CD4-positive, CD25-positive, alpha-beta regulatory T cell (primary cell): ENCODE measurements around the gene LRRC3B. TPM values are rescaled to one million over a fixed set of nuclear protein-coding genes. Genes with fewer than 3 reads are reported as not detected.

Experiments used
- ATAC-seq, 2 donors: fragments of 150-1000 bp; cut with Tn5 transposase; one replicate each; pipeline ENCODE4 v1.10.0; 2021; ENCODE audit warnings: low read depth in 2 of 2, moderate number of reproducible peaks in 2 of 2, moderate library complexity in 1 of 2
- DNase-seq, 3 donors: peaks; one replicate each; pipeline versions ENCODE4 v3.0.0 to v3.0.0-alpha.2; 2012 to 2022; ENCODE audit warnings: mixed read lengths in 1 of 3
- H3K27ac ChIP-seq: one replicate; pipeline ENCODE4 v1.7.0; 2013; ENCODE audit warnings: mild to moderate bottlenecking, low read length; ENCODE audit not compliant: insufficient read depth, poor library complexity, severe bottlenecking
- H3K27me3 ChIP-seq: one replicate; pipeline ENCODE4 v1.7.0; 2013; ENCODE audit warnings: low read length; ENCODE audit not compliant: control insufficient read depth, insufficient read depth
- H3K36me3 ChIP-seq: one replicate; pipeline ENCODE4 v1.7.0; 2013; ENCODE audit warnings: mild to moderate bottlenecking, low read length, moderate library complexity; ENCODE audit not compliant: control insufficient read depth, insufficient read depth
- H3K4me1 ChIP-seq: 2 replicates; pipeline ENCODE4 v1.7.0; 2013; ENCODE audit warnings: mild to moderate bottlenecking, low read length; ENCODE audit not compliant: insufficient read depth, control insufficient read depth, poor library complexity, severe bottlenecking
- H3K4me3 ChIP-seq: one replicate; pipeline ENCODE4 v1.7.0; 2013; ENCODE audit warnings: low read depth, mild to moderate bottlenecking, low read length, moderate library complexity
- H3K9me3 ChIP-seq, 2 experiments: 1 replicate in 1 of 2; 2 replicates in 1 of 2; pipeline ENCODE4 v1.7.0; 2013; ENCODE audit warnings: low read length in 2 of 2, mild to moderate bottlenecking in 1 of 2, moderate library complexity in 1 of 2; ENCODE audit not compliant: control insufficient read depth in 2 of 2
- H3K27ac Mint-ChIP-seq, 3 donors: one replicate each; pipeline ENCODE4 v1.8.0; 2020 to 2022; ENCODE audit warnings: mild to moderate bottlenecking in 3 of 3, mixed read lengths in 3 of 3, moderate library complexity in 2 of 3
- H3K27me3 Mint-ChIP-seq: one replicate; pipeline ENCODE4 v1.8.0; 2022; ENCODE audit warnings: mild to moderate bottlenecking, mixed read lengths
- H3K36me3 Mint-ChIP-seq: one replicate; pipeline ENCODE4 v1.8.0; 2020; ENCODE audit warnings: mixed read lengths
- H3K4me1 Mint-ChIP-seq, 4 donors: one replicate each; pipeline ENCODE4 v1.8.0; 2020 to 2022; ENCODE audit warnings: mixed read lengths in 4 of 4, mild to moderate bottlenecking in 1 of 4
- H3K4me3 Mint-ChIP-seq, 4 donors: one replicate each; pipeline ENCODE4 v1.8.0; 2020 to 2022; ENCODE audit warnings: mild to moderate bottlenecking in 4 of 4, mixed read lengths in 4 of 4, moderate library complexity in 3 of 4
- H3K9me3 Mint-ChIP-seq, 7 donors: one replicate each; pipeline ENCODE4 v1.8.0; 2020 to 2022; ENCODE audit warnings: mixed read lengths in 7 of 7, mild to moderate bottlenecking in 3 of 7, moderate library complexity in 2 of 7
- polyA plus RNA-seq, 4 donors: library from polyadenylated mRNA; unstranded; fragments of 300-500 nt; fragmentation: Illumina TruSeq; gene quantifications; one replicate each; pipeline ENCODE4 v1.2.3, GENCODE V29; 2021
- total RNA-seq: library from RNA; stranded (reverse); gene quantifications from one replicate; pipeline ENCODE4 v1.2.3, GENCODE V29; 2022

Gene LRRC3B
- total and polyA plus RNA-seq, 5 donors from 2014 or later, result not detected

- H3K9me3 Mint-ChIP-seq, result peaks cover 0 to 8% (median 2%) of the 10 kb centered on the region in 7 donors
- Histone ChIP-seq H3K36me3 (no peaks in the 10 kb centered on the region), H3K9me3 (no peaks in the 10 kb centered on the region), H3K4me3 (no peak overlapping the region), H3K4me1 (no peaks in the 10 kb centered on the region), H3K27ac (no peak overlapping the region), H3K27me3 (no peaks in the 10 kb centered on the region)
- H3K36me3 Mint-ChIP-seq, result no peaks in the 10 kb centered on the region
- H3K27me3 Mint-ChIP-seq, result no peaks in the 10 kb centered on the region
- no peak for ATAC-seq
- no peaks in the 10 kb centered on the region for H3K4me1 Mint-ChIP-seq
- no peak for DNase-seq
- no peak overlapping the region for H3K27ac Mint-ChIP-seq
- H3K4me3 Mint-ChIP-seq, result no peak overlapping the region
Observed at GRCh38 chr3:26634601-26635000, 12.0 kb downstream of the LRRC3B start.

GRCh38 chr3:26636096-26636727, 13.6 kb downstream of the LRRC3B start:
- Histone ChIP-seq H3K27me3 (no peaks in the 10 kb centered on the region), H3K9me3 (no peaks in the 10 kb centered on the region), H3K27ac (no peak overlapping the region), H3K36me3 (no peaks in the 10 kb centered on the region), H3K4me1 (no peaks in the 10 kb centered on the region), H3K4me3 (no peak overlapping the region)
- ATAC-seq (no peak), DNase-seq (no peak)
- Mint-ChIP-seq H3K27me3 (no peaks in the 10 kb centered on the region), H3K9me3 (peaks cover 0 to 8% (median 3%) of the 10 kb centered on the region in 7 donors), H3K36me3 (no peaks in the 10 kb centered on the region), H3K4me3 (no peak overlapping the region), H3K4me1 (no peaks in the 10 kb centered on the region), H3K27ac (no peak overlapping the region)

GRCh38 chr3:26637698-26638097, 15.1 kb downstream of the LRRC3B start:
- no peak for DNase-seq
- no peak overlapping the region for H3K27ac ChIP-seq
- H3K4me3 ChIP-seq, result no peak overlapping the region
- Mint-ChIP-seq H3K27ac (no peak overlapping the region), H3K4me1 (no peaks in the 10 kb centered on the region), H3K4me3 (no peak overlapping the region), H3K36me3 (no peaks in the 10 kb centered on the region), H3K27me3 (no peaks in the 10 kb centered on the region), H3K9me3 (peaks cover 0 to 11% (median 2%) of the 10 kb centered on the region in 7 donors)
- H3K27me3 ChIP-seq, result no peaks in the 10 kb centered on the region
- no peaks in the 10 kb centered on the region for H3K9me3 ChIP-seq
- H3K4me1 ChIP-seq, result no peaks in the 10 kb centered on the region
- ATAC-seq, result no peak
- H3K36me3 ChIP-seq, result no peaks in the 10 kb centered on the region

GRCh38 chr3:26638113-26638512, 15.5 kb downstream of the LRRC3B start:
- no peaks in the 10 kb centered on the region for H3K4me1 ChIP-seq
- Mint-ChIP-seq H3K4me3 (no peak overlapping the region), H3K36me3 (no peaks in the 10 kb centered on the region), H3K4me1 (no peaks in the 10 kb centered on the region), H3K9me3 (peaks cover 0 to 11% (median 2%) of the 10 kb centered on the region in 7 donors), H3K27ac (no peak overlapping the region), H3K27me3 (no peaks in the 10 kb centered on the region)
- ATAC-seq (no peak), DNase-seq (no peak)
- no peaks in the 10 kb centered on the region for H3K27me3 ChIP-seq
- no peak overlapping the region for H3K4me3 ChIP-seq
- no peak overlapping the region for H3K27ac ChIP-seq
- H3K9me3 ChIP-seq, result no peaks in the 10 kb centered on the region
- H3K36me3 ChIP-seq, result no peaks in the 10 kb centered on the region

- Histone ChIP-seq H3K27me3 (no peaks in the 10 kb centered on the region), H3K9me3 (no peaks in the 10 kb centered on the region), H3K4me3 (no peak overlapping the region), H3K4me1 (no peaks in the 10 kb centered on the region), H3K27ac (no peak overlapping the region), H3K36me3 (no peaks in the 10 kb centered on the region)
- DNase-seq (no peak), ATAC-seq (no peak)
- H3K9me3 Mint-ChIP-seq, result peaks cover 0 to 11% (median 2%) of the 10 kb centered on the region in 7 donors
- H3K36me3 Mint-ChIP-seq, result no peaks in the 10 kb centered on the region
- no peaks in the 10 kb centered on the region for H3K27me3 Mint-ChIP-seq
- H3K27ac Mint-ChIP-seq, result no peak overlapping the region
- no peak overlapping the region for H3K4me3 Mint-ChIP-seq
- H3K4me1 Mint-ChIP-seq, result no peaks in the 10 kb centered on the region
Observed at GRCh38 chr3:26639339-26639738, 16.8 kb downstream of the LRRC3B start.

- no peaks in the 10 kb centered on the region for H3K4me1 ChIP-seq
- H3K27ac ChIP-seq, result no peak overlapping the region
- H3K27me3 ChIP-seq, result no peaks in the 10 kb centered on the region
- DNase-seq (no peak), ATAC-seq (no peak)
- no peaks in the 10 kb centered on the region for H3K9me3 ChIP-seq
- no peaks in the 10 kb centered on the region for H3K27me3 Mint-ChIP-seq
- H3K9me3 Mint-ChIP-seq, result peaks cover 0 to 4% (median 0%) of the 10 kb centered on the region in 7 donors
- H3K36me3 Mint-ChIP-seq, result no peaks in the 10 kb centered on the region
- H3K4me3 ChIP-seq, result no peak overlapping the region
- H3K36me3 ChIP-seq, result no peaks in the 10 kb centered on the region
- H3K4me1 Mint-ChIP-seq, result no peaks in the 10 kb centered on the region
- H3K4me3 Mint-ChIP-seq, result no peak overlapping the region
- H3K27ac Mint-ChIP-seq, result no peak overlapping the region
Observed at GRCh38 chr3:26647078-26647477, 24.5 kb downstream of the LRRC3B start.

GRCh38 chr3:26648461-26648860, 25.9 kb downstream of the LRRC3B start:
- H3K27ac ChIP-seq, result no peak overlapping the region
- Mint-ChIP-seq H3K9me3 (peaks cover 0 to 10% (median 3%) of the 10 kb centered on the region in 7 donors), H3K27ac (no peak overlapping the region), H3K4me3 (no peak overlapping the region), H3K27me3 (no peaks in the 10 kb centered on the region), H3K36me3 (no peaks in the 10 kb centered on the region), H3K4me1 (no peaks in the 10 kb centered on the region)
- ATAC-seq (no peak), DNase-seq (no peak)
- no peaks in the 10 kb centered on the region for H3K27me3 ChIP-seq
- no peaks in the 10 kb centered on the region for H3K36me3 ChIP-seq
- H3K4me1 ChIP-seq, result no peaks in the 10 kb centered on the region
- H3K9me3 ChIP-seq, result no peaks in the 10 kb centered on the region
- H3K4me3 ChIP-seq, result no peak overlapping the region

GRCh38 chr3:26652164-26652563, 29.6 kb downstream of the LRRC3B start:
- no peak overlapping the region for H3K27ac ChIP-seq
- H3K4me1 ChIP-seq, result no peaks in the 10 kb centered on the region
- no peaks in the 10 kb centered on the region for H3K27me3 ChIP-seq
- H3K4me1 Mint-ChIP-seq, result no peaks in the 10 kb centered on the region
- H3K27ac Mint-ChIP-seq, result no peak overlapping the region
- no peaks in the 10 kb centered on the region for H3K36me3 Mint-ChIP-seq
- ATAC-seq (no peak), DNase-seq (no peak)
- H3K9me3 ChIP-seq, result no peaks in the 10 kb centered on the region
- H3K36me3 ChIP-seq, result no peaks in the 10 kb centered on the region
- H3K4me3 ChIP-seq, result no peak overlapping the region
- H3K27me3 Mint-ChIP-seq, result no peaks in the 10 kb centered on the region
- no peak overlapping the region for H3K4me3 Mint-ChIP-seq
- peaks cover 0 to 10% (median 0%) of the 10 kb centered on the region in 7 donors for H3K9me3 Mint-ChIP-seq
